Brain microvascular endothelial cell (primary cell): ENCODE data around the gene RAMP2.

Experiments used
- DNase-seq: peaks from one replicate; pipeline ENCODE4 v3.0.0-alpha.2; 2020
- H3K27ac ChIP-seq: fragments of 250-450 bp; sonication (Bioruptor Pico); 2 replicates; pipeline ENCODE4 v1.5.1; 2020; ENCODE audit warnings: mild to moderate bottlenecking, moderate library complexity
- H3K27me3 ChIP-seq: fragments of 250-450 bp; sonication (Bioruptor Pico); replicated peaks from 2 replicates; pipeline ENCODE4 v1.5.1; 2020; ENCODE audit warnings: mild to moderate bottlenecking
- H3K36me3 ChIP-seq: fragments of 250-450 bp; sonication (Bioruptor Pico); replicated peaks from 2 replicates; pipeline ENCODE4 v1.5.1; 2020; ENCODE audit warnings: mild to moderate bottlenecking
- H3K4me3 ChIP-seq: 2 replicates; pipeline ENCODE4 v1.5.1; 2011; ENCODE audit warnings: low read depth, mild to moderate bottlenecking, control low read depth, low read length, moderate library complexity
- in situ Hi-C: cut with HindIII; loops from 2 replicates; pipeline ENCODE4 v1.10.0; 2017; ENCODE audit warnings: low sequenced_read_pairs, low pct_ligation_motif_present
- TF ChIP-seq, protein P1 (sequence below): IDR thresholded peaks from 2 replicates; pipeline ENCODE4 v1.5.1; 2011; ENCODE audit warnings: low read depth, mild to moderate bottlenecking, moderate library complexity, low read length, control low read depth, inconsistent platforms; ENCODE audit errors: missing control alignments

Gene RAMP2

DNA sequence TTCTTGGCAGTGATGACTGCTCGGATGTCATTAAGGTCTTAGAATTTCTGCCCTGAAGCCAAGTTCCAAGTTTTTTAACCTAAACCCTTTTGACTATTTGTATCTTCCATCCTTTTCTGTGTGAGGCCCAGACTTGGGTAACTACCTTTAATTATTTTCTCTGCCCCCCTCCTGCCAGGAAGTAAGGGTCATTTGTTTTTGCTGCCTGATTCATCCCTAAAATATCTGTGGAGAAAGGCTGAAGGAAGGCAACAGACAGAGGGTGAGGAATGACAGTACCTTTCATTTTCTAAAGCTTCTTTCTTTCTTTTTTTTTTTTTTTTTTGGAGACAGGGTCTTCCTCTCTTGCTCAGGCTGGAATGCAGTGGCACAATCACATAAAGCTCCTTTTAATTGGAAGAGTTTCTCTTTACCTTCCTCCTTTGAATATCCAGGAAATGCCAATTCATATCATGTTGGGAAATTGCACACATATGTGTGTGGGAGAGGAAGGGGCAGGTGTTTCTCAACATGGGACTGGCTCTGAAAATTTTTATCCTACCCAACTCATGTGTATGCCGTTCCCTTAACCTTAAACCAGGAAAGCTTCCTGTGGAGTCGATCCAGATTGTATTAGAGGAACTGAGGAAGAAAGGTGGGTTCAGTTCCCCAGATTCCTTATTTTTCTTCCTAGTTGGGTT is 13.2 kb downstream of the RAMP2 start:
- H3K4me3 ChIP-seq: peak overlapping the region; percentile 94
- in situ Hi-C loops: no loop called here
- TF ChIP-seq, protein P1, sequence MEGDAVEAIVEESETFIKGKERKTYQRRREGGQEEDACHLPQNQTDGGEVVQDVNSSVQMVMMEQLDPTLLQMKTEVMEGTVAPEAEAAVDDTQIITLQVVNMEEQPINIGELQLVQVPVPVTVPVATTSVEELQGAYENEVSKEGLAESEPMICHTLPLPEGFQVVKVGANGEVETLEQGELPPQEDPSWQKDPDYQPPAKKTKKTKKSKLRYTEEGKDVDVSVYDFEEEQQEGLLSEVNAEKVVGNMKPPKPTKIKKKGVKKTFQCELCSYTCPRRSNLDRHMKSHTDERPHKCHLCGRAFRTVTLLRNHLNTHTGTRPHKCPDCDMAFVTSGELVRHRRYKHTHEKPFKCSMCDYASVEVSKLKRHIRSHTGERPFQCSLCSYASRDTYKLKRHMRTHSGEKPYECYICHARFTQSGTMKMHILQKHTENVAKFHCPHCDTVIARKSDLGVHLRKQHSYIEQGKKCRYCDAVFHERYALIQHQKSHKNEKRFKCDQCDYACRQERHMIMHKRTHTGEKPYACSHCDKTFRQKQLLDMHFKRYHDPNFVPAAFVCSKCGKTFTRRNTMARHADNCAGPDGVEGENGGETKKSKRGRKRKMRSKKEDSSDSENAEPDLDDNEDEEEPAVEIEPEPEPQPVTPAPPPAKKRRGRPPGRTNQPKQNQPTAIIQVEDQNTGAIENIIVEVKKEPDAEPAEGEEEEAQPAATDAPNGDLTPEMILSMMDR: no peak
- DNase-seq: no peak
- H3K27me3 ChIP-seq: no peaks in the 10 kb centered on the region
- H3K36me3 ChIP-seq: peaks cover 4% of the 10 kb centered on the region
- peak overlapping the region; percentile 58 for H3K27ac ChIP-seq

DNA sequence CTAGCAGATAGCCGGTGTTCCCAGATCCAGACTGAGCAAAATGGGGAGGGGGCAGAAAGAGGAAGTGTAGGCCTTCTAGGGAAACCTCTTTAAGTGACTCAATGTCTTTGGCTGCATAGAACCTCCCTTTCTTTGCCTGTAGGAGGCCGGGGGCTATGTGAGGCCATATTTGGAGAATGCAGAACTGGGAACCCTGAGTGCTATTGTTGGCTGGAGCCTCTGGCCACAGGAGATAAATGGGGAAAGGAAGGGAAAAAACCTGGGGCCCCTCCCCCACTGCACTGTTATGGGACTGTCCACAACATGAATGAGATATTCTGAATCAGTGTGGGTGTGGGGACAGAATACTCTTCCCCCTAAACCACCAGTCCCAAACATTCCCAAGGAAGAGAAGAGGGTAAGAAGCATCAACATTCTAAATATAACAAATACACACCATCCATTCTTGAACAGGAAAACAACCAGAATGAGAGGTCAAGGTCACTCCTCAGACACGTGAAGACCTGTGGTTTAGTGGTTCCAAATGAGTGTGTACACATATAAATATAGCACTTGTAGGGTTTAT is 14.6 kb downstream of the RAMP2 start:
- no peaks in the 10 kb centered on the region for H3K27me3 ChIP-seq
- no peak overlapping the region for H3K4me3 ChIP-seq
- in situ Hi-C loops: no loop called here
- TF ChIP-seq, protein P1: peak; percentile 47
- H3K27ac ChIP-seq: peak overlapping the region; percentile 25
- peak; percentile 84 for DNase-seq
- peaks cover 5% of the 10 kb centered on the region for H3K36me3 ChIP-seq

DNA sequence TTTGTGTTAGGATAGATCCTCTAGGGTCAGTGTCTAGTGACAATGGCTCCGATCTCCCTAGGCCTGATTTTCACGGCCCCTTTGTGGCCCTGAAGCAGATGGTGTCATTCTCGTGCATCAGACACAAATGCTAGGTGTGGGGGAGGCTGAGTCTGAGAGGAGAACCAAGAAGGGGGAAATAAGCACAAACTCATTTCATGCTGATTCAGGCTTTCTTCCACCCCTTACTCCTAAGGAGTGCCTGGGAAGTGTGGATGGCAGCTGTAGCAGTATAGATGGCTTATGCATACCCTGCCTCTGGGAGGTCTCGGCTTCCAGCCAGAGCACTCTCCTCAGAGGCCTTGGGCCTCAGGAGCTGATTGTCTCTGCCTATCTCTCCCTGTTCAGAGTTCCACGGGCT is 17.5 kb downstream of the RAMP2 start:
- Histone ChIP-seq H3K36me3 (peaks cover 5% of the 10 kb centered on the region), H3K4me3 (no peak overlapping the region), H3K27me3 (no peaks in the 10 kb centered on the region), H3K27ac (no peak overlapping the region)
- DNase-seq: no peak
- TF ChIP-seq, protein P1: no peak
- in situ Hi-C loops: no loop called here

DNA sequence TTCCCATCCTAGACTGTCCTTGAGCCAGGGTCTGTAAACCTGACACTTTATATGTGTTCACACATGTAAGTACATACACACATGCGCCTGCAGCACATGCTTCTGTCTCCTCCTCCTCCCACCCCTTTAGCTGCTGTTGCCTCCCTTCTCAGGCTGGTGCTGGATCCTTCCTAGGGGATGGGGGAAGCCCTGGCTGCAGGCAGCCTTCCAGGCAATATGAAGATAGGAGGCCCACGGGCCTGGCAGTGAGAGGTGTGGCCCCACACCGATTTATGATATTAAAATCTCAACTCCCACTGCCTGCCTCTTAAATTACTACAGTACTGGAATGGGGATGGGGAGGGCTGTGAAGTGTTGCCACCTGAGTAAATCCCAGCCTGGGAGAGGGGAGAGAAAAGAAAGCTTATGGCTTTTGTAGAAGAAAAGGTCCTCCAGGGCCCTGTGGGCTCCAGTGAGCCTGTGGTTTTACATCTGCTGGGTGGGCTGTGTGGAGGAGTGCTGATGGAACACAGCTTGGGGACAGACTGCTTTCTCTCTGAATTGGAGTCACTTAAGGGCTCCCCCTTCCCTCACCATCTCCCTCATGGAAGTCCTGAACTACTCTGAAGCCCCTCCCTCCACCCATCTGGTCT is 18.4 kb downstream of the RAMP2 start:
- Histone ChIP-seq H3K27ac (no peak overlapping the region), H3K27me3 (no peaks in the 10 kb centered on the region), H3K4me3 (no peak overlapping the region), H3K36me3 (peaks cover 5% of the 10 kb centered on the region)
- TF ChIP-seq, protein P1: no peak
- no peak for DNase-seq
- in situ Hi-C loops: no loop called here

DNA sequence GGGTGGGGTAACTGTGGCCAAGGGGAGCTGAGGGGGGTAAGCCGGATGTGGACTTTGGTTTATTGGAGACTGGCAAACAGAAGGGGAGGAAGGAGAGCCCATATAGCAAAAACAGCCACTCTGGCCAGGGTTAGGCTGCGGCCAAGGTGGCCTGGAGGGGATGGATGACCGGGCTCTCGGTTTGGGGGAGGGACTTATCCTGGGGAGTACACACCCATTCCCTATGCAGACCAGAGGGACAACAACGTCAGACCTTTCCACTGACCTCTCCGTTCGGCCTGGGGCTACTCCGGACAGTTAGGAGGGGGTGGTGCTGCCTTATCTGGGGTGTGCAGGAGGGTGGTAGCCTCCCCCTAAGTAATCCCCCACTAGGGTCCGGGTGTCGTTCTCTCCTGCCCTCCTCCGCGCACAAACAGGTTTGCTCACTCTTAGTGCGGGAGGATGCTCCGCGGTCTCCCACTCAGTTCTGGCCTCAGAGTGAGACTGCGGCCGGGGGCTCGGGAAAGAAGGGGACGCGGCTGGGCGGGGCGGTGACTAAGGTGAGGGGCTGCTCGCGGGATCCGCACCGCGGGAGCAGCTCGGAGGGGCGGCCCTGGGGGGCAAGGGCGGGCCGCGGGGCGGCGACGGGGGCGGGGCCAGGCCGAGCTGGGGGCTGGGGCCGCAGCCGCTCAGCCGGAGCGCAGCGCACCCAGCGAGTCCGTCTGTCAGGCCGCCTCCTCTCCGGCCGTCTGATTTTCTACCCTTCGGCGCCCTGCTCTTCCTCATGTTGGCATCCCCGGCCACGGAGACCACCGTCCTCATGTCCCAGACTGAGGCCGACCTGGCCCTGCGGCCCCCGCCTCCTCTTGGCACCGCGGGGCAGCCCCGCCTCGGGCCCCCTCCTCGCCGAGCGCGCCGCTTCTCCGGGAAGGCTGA is 19.2 kb downstream of the RAMP2 start, which contains the start of gene WNK4:
TSS of gene WNK4 (plus strand) at position 675 of the 915 bp plus-strand sequence. CDS start at position 764, 89 bp downstream.
- no peak within 1 kb of the TSS for H3K27ac ChIP-seq
- TF ChIP-seq, protein P1: no peak
- H3K36me3 ChIP-seq: peaks cover 5% of the 10 kb centered on the region
- peak within 1 kb of the TSS; percentile 60 for H3K4me3 ChIP-seq
- no peaks in the 10 kb centered on the region for H3K27me3 ChIP-seq
- in situ Hi-C loops: no loop called here
- DNase-seq: no peak
